HL-60 (cell line): ENCODE results near the gene FBH1.

Source experiments
- CTCF ChIP-seq: IDR thresholded peaks from one replicate; pipeline ENCODE4 v1.5.1; 2011; ENCODE audit warnings: low read length, control low read depth, inconsistent platforms; ENCODE audit not compliant: insufficient read depth
- TF ChIP-seq, protein P1 (sequence below): IDR thresholded peaks from 2 replicates; pipeline ENCODE4 v1.6.1; 2012; ENCODE audit warnings: low read depth; ENCODE audit not compliant: insufficient replicate concordance

GRCh38 chr10:5898163-5898562, 8.1 kb downstream of the FBH1 start:
- TF ChIP-seq, protein P1, sequence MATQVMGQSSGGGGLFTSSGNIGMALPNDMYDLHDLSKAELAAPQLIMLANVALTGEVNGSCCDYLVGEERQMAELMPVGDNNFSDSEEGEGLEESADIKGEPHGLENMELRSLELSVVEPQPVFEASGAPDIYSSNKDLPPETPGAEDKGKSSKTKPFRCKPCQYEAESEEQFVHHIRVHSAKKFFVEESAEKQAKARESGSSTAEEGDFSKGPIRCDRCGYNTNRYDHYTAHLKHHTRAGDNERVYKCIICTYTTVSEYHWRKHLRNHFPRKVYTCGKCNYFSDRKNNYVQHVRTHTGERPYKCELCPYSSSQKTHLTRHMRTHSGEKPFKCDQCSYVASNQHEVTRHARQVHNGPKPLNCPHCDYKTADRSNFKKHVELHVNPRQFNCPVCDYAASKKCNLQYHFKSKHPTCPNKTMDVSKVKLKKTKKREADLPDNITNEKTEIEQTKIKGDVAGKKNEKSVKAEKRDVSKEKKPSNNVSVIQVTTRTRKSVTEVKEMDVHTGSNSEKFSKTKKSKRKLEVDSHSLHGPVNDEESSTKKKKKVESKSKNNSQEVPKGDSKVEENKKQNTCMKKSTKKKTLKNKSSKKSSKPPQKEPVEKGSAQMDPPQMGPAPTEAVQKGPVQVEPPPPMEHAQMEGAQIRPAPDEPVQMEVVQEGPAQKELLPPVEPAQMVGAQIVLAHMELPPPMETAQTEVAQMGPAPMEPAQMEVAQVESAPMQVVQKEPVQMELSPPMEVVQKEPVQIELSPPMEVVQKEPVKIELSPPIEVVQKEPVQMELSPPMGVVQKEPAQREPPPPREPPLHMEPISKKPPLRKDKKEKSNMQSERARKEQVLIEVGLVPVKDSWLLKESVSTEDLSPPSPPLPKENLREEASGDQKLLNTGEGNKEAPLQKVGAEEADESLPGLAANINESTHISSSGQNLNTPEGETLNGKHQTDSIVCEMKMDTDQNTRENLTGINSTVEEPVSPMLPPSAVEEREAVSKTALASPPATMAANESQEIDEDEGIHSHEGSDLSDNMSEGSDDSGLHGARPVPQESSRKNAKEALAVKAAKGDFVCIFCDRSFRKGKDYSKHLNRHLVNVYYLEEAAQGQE, result no peak
- no peak for TF ChIP-seq CTCF
